Activated CD4-positive, alpha-beta T cell treated with anti-CD3 and anti-CD28 coated beads, Interleukin-2, amount 50 U/mL, for 48 hours (primary cell): ENCODE results near the gene FGF19.

Source experiments
- DNase-seq, 2 experiments: peaks; one replicate each; pipeline ENCODE4 v3.0.0-alpha.2; 2020

Gene FGF19

DNA sequence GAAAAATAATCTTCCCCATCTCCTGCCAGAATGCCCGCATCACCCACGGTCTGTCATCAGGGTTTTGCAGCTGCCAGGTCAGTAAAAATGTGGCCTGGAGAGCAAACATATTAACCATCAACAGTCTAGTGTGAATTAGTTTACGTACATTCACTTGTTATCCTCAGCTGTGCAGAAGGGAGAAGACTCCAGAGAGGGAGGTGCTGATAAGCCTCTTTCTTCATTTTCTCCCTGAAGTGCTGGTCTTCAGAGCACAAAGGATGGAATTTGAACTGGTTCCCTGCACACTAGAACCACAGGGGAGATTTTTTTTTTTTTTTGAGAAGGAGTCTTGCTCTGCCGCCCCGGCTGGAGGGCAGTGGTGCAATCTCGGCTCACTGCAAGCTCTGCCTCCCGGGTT, 8.2 kb downstream of the FGF19 start:
- DNase-seq, result no peak

- no peak for DNase-seq
Observed at GRCh38 chr11:69694781-69695180, 9.0 kb downstream of the FGF19 start.

DNA sequence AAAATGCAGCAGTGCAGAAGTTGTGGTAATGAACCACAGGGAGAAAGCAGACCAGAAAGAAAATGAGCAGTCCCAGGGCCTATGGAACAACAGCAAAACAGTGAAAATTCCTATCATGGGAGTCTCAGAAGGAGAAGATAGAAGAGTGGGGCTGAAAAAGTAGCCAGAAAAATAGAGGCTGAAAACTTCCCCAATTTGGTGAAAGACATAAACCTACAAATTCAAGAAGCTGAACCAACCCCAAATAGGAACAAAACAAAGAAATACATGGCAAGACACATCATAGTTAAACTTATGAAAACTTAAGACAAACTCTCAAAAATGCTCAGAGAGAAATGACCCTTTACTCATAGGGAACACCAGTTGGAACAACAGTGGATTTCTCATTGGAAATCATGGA, 11.4 kb downstream of the FGF19 start:
- DNase-seq, result no peak

- no peak for DNase-seq
Observed at GRCh38 chr11:69691463-69691862, 12.4 kb downstream of the FGF19 start.

DNA sequence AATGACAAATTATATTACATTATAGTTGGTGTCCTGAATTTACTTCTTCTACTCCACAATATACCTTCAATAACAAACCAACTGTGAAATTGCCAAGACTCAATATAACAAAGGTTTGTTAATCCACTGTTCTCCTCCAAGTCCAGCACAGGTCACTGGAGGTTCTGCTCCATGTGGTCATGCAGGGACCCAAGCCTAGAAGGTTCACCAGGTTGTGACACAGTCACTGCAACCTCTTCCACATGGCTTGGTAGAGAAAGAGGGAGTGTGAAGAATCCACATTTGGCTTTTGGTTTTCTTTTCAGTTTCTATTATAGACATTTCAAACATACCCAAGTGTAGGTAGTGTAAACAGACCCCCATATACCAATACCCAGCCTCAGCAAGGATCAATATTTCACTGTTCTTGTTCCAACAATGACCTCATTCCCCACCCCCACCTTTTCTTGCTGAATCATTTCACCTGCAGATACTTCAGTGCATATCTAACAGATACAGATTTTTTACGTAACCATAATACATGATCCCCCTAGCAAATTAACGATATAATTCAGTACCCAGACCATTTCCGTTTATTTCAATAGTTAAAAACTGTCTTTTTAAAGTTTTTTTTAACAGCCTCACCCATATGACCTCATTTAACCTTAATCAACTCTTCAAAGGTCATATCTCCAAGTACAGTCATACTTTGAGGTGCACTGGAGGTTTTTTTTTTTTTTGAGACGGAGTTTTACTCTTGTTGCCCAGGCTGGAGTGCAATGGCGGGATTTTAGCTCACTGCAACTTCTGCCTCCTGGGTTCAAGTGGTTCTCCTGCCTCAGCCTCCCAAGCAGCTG, 14.1 kb downstream of the FGF19 start:
- DNase-seq, result no peak

- DNase-seq, result peak in 1 of 2 experiments; percentile 27
Observed at GRCh38 chr11:69687969-69688771, 15.7 kb downstream of the FGF19 start.

GRCh38 chr11:69686856-69687255, 17.0 kb downstream of the FGF19 start:
- no peak for DNase-seq

DNA sequence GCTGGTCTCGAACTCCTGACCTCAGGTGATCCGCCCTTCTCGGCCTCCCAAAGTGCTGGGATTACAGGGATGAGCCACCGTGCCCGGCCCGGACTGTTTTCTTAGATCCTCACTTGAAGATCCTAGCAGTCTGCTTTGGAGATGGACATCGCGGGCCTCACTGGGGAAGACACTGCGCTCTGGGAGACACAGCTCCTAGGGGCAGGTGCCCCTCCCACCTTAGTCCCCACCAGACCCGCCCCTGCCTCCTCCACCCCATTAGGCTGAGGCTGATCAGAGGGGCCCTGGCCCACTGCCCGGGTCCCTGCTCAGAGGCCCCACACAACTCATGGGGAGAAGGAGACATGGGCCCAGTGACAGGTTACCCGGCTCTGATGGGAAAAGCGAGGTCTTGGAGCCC, 17.4 kb downstream of the FGF19 start:
- no peak for DNase-seq

DNA sequence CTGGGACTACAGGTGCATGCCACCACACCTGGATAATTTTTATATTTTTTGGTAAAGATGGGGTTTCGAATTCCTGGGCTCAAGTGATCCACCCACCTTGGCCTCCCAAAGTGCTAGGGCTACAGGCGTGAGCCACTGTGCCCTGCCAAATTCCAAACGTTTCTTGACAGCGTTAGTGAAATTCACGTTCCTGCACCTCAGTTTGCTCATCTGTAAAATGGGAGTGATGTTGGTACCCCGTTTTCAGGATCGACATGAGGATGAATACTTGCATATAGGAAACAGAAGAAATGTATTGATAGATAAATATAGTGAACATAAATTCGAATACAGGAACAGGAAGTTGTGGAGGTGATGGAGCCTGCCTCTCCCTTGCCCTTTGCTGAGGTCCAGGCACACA, 18.5 kb downstream of the FGF19 start:
- no peak for DNase-seq

- DNase-seq, result no peak
Observed at GRCh38 chr11:69684651-69685050, 19.2 kb downstream of the FGF19 start.

DNA sequence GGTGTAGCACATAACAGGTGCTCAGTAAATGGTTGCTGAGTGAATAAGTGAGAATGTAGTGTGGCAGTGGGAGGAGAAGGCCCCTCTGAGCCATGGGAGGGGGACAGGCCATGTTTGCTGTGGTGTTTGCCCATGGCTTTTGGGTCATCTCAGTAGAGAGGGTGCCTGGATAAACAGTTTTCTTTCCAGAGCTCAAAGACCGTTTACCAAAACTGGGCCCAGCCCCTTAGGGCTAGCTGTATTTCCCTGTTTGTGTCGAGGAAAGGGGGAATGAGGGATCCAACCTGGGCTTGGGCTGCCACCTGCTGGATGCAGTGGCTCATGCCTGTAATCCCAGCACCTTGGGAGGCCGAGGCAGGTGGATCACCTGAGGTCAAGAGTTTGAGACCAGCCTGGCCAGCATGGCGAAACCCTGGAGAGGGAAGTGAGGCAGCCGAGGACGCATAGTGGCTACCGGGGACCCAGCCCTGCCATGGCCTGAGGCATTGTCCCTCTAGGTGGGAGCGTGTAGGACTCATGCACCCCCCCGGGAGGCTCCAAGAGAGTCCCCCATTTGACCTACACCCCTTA, 20.0 kb downstream of the FGF19 start:
- no peak for DNase-seq

- no peak for DNase-seq
Observed at GRCh38 chr11:69682681-69683326, 21.0 kb downstream of the FGF19 start.

DNA sequence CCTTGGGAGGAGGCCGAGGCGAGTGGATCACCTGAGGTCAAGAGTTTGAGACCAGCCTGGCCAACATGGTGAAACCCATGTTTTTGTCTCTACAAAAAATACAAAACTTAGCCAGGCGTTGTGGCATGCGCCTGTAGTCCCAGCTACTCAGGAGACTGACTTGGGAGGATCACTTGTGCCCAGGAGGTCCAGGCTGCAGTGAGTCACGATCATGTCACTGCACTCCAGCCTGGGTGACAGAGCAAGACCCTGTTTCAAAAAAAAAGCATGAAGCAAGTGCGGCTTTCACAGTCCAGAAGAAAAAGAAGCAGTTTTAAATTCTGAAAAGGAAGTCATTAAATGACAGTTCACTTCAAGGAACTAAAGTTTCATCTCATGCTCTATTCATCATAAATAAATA, 21.6 kb downstream of the FGF19 start:
- no peak for DNase-seq

DNA sequence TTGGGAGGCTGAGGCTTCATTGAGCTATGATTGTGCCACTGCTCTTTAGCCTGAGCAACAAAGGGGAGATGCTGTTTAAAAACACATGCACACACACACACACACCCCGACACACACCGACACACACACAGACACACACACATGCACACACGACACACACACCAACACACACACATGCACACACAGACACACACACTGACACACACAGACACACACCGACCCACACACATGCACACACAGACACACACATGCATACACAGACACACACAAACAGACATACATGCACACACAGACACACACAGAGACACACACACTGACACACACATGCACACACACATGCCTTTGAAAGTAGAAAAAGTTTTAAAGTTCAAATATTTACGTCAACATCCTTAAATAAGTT, 23.1 kb downstream of the FGF19 start:
- DNase-seq, result no peak

DNA sequence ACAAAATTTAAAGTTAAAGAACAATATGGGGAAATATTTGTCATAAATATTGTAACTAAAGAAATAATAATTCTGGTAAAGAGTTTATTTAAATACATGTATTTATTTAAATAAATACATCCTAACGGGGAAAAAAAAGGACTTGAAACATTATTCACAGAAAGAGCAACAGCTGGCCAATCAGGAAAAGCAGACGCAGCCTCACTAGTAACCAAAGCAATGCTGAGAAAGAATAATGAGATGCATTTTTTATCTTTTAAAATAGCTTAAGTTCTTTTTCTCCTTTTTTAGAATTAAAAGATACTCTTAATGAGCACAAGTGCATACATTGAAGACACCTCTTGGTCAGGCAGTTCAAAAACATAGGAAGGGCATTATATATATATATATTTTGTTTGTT, 26.1 kb downstream of the FGF19 start:
- DNase-seq, result no peak

DNA sequence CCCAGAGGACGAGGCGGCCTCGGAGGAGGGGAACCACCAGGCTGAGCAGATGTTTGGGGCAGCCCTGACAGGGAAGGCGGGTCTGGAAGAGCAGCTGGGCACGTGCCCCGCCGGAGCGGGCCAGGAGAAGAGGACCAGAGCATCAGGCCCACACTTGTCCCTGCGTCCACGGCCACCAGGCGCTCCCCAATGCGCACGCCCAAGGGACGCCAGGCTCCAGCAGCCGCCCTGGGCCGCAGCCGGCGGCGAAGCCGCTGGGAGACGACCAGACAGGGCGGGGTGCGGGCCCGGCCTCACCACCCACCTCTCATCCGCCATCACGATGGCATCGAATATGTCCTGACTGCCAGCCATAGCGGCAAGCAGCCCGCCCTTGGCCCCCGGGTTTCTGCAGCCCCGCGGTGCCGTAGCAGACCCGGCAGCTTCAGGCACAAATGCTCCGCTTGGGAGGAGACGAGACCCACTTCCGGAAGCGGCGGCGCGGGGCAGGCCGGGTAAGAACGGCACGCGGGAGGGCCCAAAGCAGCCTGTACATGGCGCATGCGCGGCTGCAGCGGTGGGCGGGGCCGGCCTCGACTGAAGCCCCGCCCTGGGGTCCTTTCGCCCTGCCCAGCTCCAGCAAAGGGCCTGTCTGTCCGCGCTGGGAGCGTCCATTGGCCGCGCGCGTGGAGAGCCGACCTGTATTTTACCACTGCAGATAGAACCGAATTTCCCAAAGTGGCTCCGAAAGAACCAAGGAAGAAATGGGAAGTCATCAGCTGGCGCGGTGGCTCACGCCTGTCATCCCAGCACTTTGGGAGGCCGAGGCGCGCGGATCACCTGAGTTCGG, 28.7 kb downstream of the FGF19 start, which contains the start of gene LTO1:
Gene LTO1, minus strand, starts transcription at position 468 of the 829 bp plus-strand sequence. Its CDS starts 114 bp downstream, at position 354.
- DNase-seq, result peak; percentile 94

DNA sequence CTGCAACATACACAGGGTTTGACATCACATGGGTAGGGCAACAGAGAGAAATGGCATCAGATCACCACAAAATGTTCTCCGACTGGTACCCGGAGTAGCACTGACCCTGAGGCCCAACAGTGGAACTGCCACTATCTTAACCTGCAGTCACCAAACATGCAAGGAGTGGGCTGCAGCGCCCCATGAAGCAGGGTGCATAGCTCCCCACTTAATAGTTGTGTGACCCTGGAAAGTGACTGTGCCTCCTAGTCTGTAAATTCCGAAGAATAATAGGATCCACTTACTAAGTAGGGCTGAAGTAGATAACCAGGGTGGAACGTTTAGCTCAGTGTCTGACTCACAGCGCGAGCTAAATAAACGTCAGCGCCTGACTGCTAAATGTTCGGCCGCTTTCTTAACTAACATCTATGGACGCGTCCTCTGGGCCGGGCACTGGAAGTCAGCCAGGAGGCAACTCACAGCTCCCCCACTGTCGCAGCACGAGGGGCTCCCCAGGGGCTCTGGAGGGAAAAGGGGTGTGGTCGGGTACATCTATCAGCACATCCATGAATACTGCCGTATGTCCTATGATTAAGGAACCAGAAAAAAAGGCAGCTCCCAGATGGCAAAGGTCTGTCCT, 29.4 kb downstream of the FGF19 start:
- peak; percentile 6 to 11 for DNase-seq

- DNase-seq, result no peak
Observed at GRCh38 chr11:69671734-69672465, 31.9 kb downstream of the FGF19 start.

DNA sequence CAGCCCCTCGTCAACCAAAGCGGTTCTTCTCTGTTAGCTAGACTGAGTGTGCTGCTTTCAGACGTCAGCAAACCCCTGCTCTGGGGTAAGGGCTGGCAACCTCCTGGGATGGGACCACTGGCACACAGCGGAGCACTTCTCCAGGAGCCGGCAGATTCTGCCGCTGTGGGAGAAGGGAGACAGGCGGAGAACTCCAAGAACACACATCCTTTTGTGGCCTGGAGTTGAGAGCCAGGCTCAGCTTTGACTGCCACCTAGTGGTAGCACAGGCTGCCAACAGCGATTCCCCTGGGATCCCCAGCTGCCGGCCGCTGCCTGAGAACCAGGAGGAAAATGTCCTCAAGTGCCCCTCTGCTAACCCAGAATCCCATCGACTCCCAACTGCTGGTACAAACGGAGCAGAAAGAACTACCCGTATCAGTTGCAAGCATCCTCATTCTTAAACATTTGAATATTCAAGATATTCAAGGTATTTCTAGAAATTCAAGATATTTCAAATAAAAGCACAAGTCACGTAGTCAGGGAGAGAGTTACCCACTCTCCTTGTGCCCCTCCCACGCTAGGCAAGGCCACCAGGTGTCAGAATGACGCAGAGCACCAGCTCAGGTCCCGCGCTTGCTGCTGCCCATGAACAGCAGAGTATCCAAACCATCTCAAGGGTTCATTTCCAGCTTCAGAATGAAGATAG, 33.5 kb downstream of the FGF19 start:
- DNase-seq, result peak; percentile 65 to 70

DNA sequence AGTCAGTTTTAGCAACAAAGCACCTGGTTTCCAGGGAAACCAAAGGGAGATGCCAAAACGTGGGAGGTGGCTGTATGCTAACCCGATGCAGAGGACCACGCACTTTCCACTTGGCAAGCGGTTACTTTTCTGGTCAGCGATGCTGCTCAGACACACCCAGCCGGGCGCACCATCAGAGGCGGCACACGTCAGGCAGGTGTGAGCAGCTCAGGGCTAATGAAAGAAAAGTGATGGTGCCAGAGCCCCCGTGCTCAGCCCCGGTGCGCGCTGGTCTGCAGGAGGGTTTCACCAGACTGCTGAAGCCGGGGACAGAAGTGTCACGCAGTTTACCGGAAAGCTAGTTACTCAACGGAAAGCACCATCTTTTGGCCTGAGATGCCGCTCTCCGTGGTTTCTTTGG, 34.3 kb downstream of the FGF19 start:
- no peak for DNase-seq
